ENCODE measurements around the gene ATP6AP1. TPM values are rescaled to one million over a fixed set of nuclear protein-coding genes. Genes with fewer than 3 reads are reported as not detected.

ATP6AP1 gene
- total and polyA plus RNA-seq, 2 donors from 2014 or later, result 121 to 205 TPM

GRCh38 chrX:154473683-154474082 lies 45.2 kb downstream of the ATP6AP1 start:
- Histone ChIP-seq H3K9ac (ENCODE audit: low read length in 3 of 3) (no peak overlapping the region), H3K36me3 (ENCODE audit: control insufficient read depth in 2 of 3, insufficient read depth in 3 of 3, low read length in 3 of 3) (no peaks in the 10 kb centered on the region), H3K9me3 (ENCODE audit: control insufficient read depth in 2 of 3, insufficient read depth in 1 of 3, low read length in 3 of 3) (no peaks in the 10 kb centered on the region), H3K27ac (ENCODE audit: low read depth in 2 of 2, low read length in 2 of 2) (no peak overlapping the region), H3K4me3 (ENCODE audit: low read length in 3 of 3) (no peak overlapping the region), H3K4me1 (ENCODE audit: control insufficient read depth in 2 of 3, insufficient read depth in 2 of 3, low read depth in 1 of 3, low read length in 3 of 3) (peaks cover 0 to 4% (median 0%) of the 10 kb centered on the region in 3 donors), H3K27me3 (ENCODE audit: control insufficient read depth, insufficient read depth, low read length) (no peaks in the 10 kb centered on the region)
- intact Hi-C loops (cut with DNase I), result no loop called here
- DNase-seq, result peak in 1 of 5 donors; percentile 16
- no peak for FAIRE-seq
- TF ChIP-seq CTCF (IDR thresholded peaks at IDR 0.05; ENCODE audit: borderline replicate concordance, extremely low read depth, insufficient read depth), result no peak

- no peak overlapping the region for H3K4me3 ChIP-seq (ENCODE audit: low read length in 3 of 3)
- H3K9me3 ChIP-seq (ENCODE audit: control insufficient read depth in 2 of 3, insufficient read depth in 1 of 3, low read length in 3 of 3), result no peaks in the 10 kb centered on the region
- intact Hi-C loops (cut with DNase I), result no loop called here
- H3K27me3 ChIP-seq (ENCODE audit: control insufficient read depth, insufficient read depth, low read length), result no peaks in the 10 kb centered on the region
- FAIRE-seq (no peak), DNase-seq (peak in 1 of 5 donors; percentile 54)
- H3K27ac ChIP-seq (ENCODE audit: low read depth in 2 of 2, low read length in 2 of 2), result no peak overlapping the region
- no peak overlapping the region for H3K9ac ChIP-seq (ENCODE audit: low read length in 3 of 3)
- peaks cover 0 to 4% (median 0%) of the 10 kb centered on the region in 3 donors for H3K4me1 ChIP-seq (ENCODE audit: control insufficient read depth in 2 of 3, insufficient read depth in 2 of 3, low read depth in 1 of 3, low read length in 3 of 3)
- H3K36me3 ChIP-seq (ENCODE audit: control insufficient read depth in 2 of 3, insufficient read depth in 3 of 3, low read length in 3 of 3), result no peaks in the 10 kb centered on the region
- TF ChIP-seq CTCF (IDR thresholded peaks at IDR 0.05; ENCODE audit: borderline replicate concordance, extremely low read depth, insufficient read depth), result no peak
Observed at GRCh38 chrX:154476821-154477220, 48.3 kb downstream of the ATP6AP1 start.

GRCh38 chrX:154477891-154478477 lies 49.5 kb downstream of the ATP6AP1 start:
- no peaks in the 10 kb centered on the region for H3K36me3 ChIP-seq (ENCODE audit: control insufficient read depth in 2 of 3, insufficient read depth in 3 of 3, low read length in 3 of 3)
- intact Hi-C loops (cut with DNase I), result no loop called here
- no peak for FAIRE-seq
- H3K27ac ChIP-seq (ENCODE audit: low read depth in 2 of 2, low read length in 2 of 2), result peak overlapping the region in 1 of 2 donors; percentile 28
- H3K27me3 ChIP-seq (ENCODE audit: control insufficient read depth, insufficient read depth, low read length), result no peaks in the 10 kb centered on the region
- no peaks in the 10 kb centered on the region for H3K9me3 ChIP-seq (ENCODE audit: control insufficient read depth in 2 of 3, insufficient read depth in 1 of 3, low read length in 3 of 3)
- H3K4me3 ChIP-seq (ENCODE audit: low read length in 3 of 3), result peak overlapping the region; percentile 39 to 48 (median 39)
- H3K9ac ChIP-seq (ENCODE audit: low read length in 3 of 3), result no peak overlapping the region
- no peak for TF ChIP-seq CTCF (IDR thresholded peaks at IDR 0.05; ENCODE audit: borderline replicate concordance, extremely low read depth, insufficient read depth)
- peak in 1 of 5 donors; percentile 67 for DNase-seq
- peaks cover 0 to 4% (median 0%) of the 10 kb centered on the region in 3 donors for H3K4me1 ChIP-seq (ENCODE audit: control insufficient read depth in 2 of 3, insufficient read depth in 2 of 3, low read depth in 1 of 3, low read length in 3 of 3)
